Common myeloid progenitor, CD34-positive (primary cell): ENCODE data around the gene IQCH.

Experiments
- CTCF ChIA-PET: fragments of 350-600 bp; sonication (Branson Sonifier 250); formaldehyde crosslinking; loops from one replicate; lab custom pipeline; 2021; ENCODE audit warnings: antibody characterized with exemption; lab: Charles Lee
- POLR2A ChIA-PET: fragments of 350-600 bp; sonication (Branson Sonifier 250); formaldehyde crosslinking; loops from one replicate; lab custom pipeline; 2021; ENCODE audit warnings: antibody characterized with exemption; lab: Charles Lee
- DNase-seq, 3 donors: peaks; one replicate each; pipeline versions ENCODE4 v3.0.0 to v3.0.0-alpha.2; 2013
- H3K27ac ChIP-seq, 2 experiments: 1 replicate in 1 of 2; 2 replicates in 1 of 2; pipeline ENCODE4 v1.7.0; 2013; ENCODE audit warnings: inconsistent platforms in 2 of 2, low read length in 2 of 2, mild to moderate bottlenecking in 2 of 2, low read depth in 1 of 2, moderate library complexity in 1 of 2; ENCODE audit not compliant: severe bottlenecking in 2 of 2, insufficient read depth in 1 of 2, poor library complexity in 1 of 2
- H3K27me3 ChIP-seq, 5 experiments: replicated peaks in 2 of 5; 1 replicate in 3 of 5; 2 replicates in 2 of 5; pipeline versions ENCODE4 v1.6.1 to v1.7.0; 2013; ENCODE audit warnings: low read length in 4 of 5, mild to moderate bottlenecking in 2 of 5, moderate library complexity in 2 of 5, inconsistent platforms in 1 of 5; ENCODE audit not compliant: insufficient read depth in 5 of 5, control insufficient read depth in 4 of 5
- H3K36me3 ChIP-seq, 4 experiments: 1 replicate in 2 of 4; 2 replicates in 2 of 4; pipeline versions ENCODE4 v1.6.1 to v1.7.0; 2013; ENCODE audit warnings: low read length in 3 of 4, control low read depth in 1 of 4, mild to moderate bottlenecking in 1 of 4; ENCODE audit not compliant: control insufficient read depth in 4 of 4, insufficient read depth in 4 of 4
- H3K4me1 ChIP-seq, 4 experiments: 1 replicate in 3 of 4; 2 replicates in 1 of 4; pipeline versions ENCODE4 v1.6.1 to v1.7.1; 2013; ENCODE audit warnings: low read length in 3 of 4, mild to moderate bottlenecking in 3 of 4, control low read depth in 1 of 4, inconsistent platforms in 1 of 4, moderate library complexity in 1 of 4; ENCODE audit not compliant: control insufficient read depth in 4 of 4, insufficient read depth in 4 of 4; ENCODE audit errors: control extremely low read depth in 1 of 4
- H3K4me3 ChIP-seq, 7 experiments: 1 replicate in 4 of 7; 2 replicates in 3 of 7; pipeline versions ENCODE4 v1.5.1 to v1.7.0; 2013; ENCODE audit warnings: mild to moderate bottlenecking in 7 of 7, low read length in 6 of 7, moderate library complexity in 6 of 7, inconsistent platforms in 2 of 7, low read depth in 2 of 7, control low read depth in 1 of 7; ENCODE audit not compliant: insufficient read depth in 4 of 7, control insufficient read depth in 1 of 7; ENCODE audit errors: extremely low read depth in 1 of 7
- H3K9me3 ChIP-seq, 5 experiments: 1 replicate in 4 of 5; 2 replicates in 1 of 5; pipeline versions ENCODE4 v1.6.1 to v1.7.1; 2013; ENCODE audit warnings: low read length in 4 of 5, mild to moderate bottlenecking in 2 of 5, inconsistent platforms in 1 of 5, low read depth in 1 of 5, moderate library complexity in 1 of 5; ENCODE audit not compliant: control insufficient read depth in 4 of 5, insufficient read depth in 2 of 5; ENCODE audit errors: control extremely low read depth in 1 of 5
- WGBS: methylation state at CpG from one replicate; pipeline ENCODE4 v1.1.5; 2013; ENCODE audit not compliant: insufficient coverage; 5-methylcytosine and 5-hydroxymethylcytosine counted together

Gene IQCH

GRCh38 chr15:67296188-67296587, 41.6 kb downstream of the IQCH start:
- 100% methylated on average over 5 of the region's 5 CpGs for WGBS
- POLR2A ChIA-PET: no interaction called here
- Histone ChIP-seq H3K36me3 (no peaks in the 10 kb centered on the region), H3K27ac (no peak overlapping the region), H3K9me3 (peaks cover 0 to under 1% (median 0%) of the 10 kb centered on the region in 5 experiments), H3K4me3 (no peak overlapping the region), H3K27me3 (no peaks in the 10 kb centered on the region), H3K4me1 (no peaks in the 10 kb centered on the region)
- CTCF ChIA-PET: interaction anchor here (2.3 kb wide), 1 partner anchor 8 kb away, joined by 7 read pairs; no protein-coding TSS in a partner anchor
- no peak for DNase-seq

GRCh38 chr15:67296684-67297083, 42.1 kb downstream of the IQCH start:
- H3K27me3 ChIP-seq: no peaks in the 10 kb centered on the region
- no peaks in the 10 kb centered on the region for H3K9me3 ChIP-seq
- no peak for DNase-seq
- no peaks in the 10 kb centered on the region for H3K36me3 ChIP-seq
- WGBS: no CpG with 5 or more reads among the region's 1 CpG
- H3K4me3 ChIP-seq: no peak overlapping the region
- H3K4me1 ChIP-seq: no peaks in the 10 kb centered on the region
- ChIA-PET CTCF (no interaction called here), POLR2A (no interaction called here)
- H3K27ac ChIP-seq: no peak overlapping the region

GRCh38 chr15:67300266-67301025, 45.9 kb downstream of the IQCH start:
- no peaks in the 10 kb centered on the region for H3K9me3 ChIP-seq
- ChIA-PET CTCF (interaction anchor here (0.6 to 1.8 kb wide), 3 partner anchors 12 to 353 kb away, joined by 3 to 7 read pairs (median 3); no protein-coding TSS in a partner anchor), POLR2A (interaction anchor here (0.6 kb wide), 1 partner anchor 112 kb away, joined by 3 read pairs; no protein-coding TSS in a partner anchor)
- no peaks in the 10 kb centered on the region for H3K36me3 ChIP-seq
- H3K27me3 ChIP-seq: no peaks in the 10 kb centered on the region
- H3K4me3 ChIP-seq: no peak overlapping the region
- DNase-seq: no peak
- 100% methylated on average over 1 of the region's 2 CpGs for WGBS
- no peak overlapping the region for H3K27ac ChIP-seq
- H3K4me1 ChIP-seq: no peaks in the 10 kb centered on the region

- Histone ChIP-seq H3K27me3 (no peaks in the 10 kb centered on the region), H3K4me1 (peaks cover 0 to 3% (median 0%) of the 10 kb centered on the region in 4 experiments), H3K36me3 (no peaks in the 10 kb centered on the region), H3K4me3 (no peak overlapping the region), H3K27ac (no peak overlapping the region), H3K9me3 (no peaks in the 10 kb centered on the region)
- WGBS: 70% methylated on average over 1 of the region's 4 CpGs
- peak; percentile 46 to 70 (median 59) for DNase-seq
- ChIA-PET CTCF (interaction anchor here (0.9 to 4.0 kb wide), 11 partner anchors 9 to 359 kb away, joined by 3 to 39 read pairs (median 4); no protein-coding TSS in a partner anchor), POLR2A (interaction anchor here (0.5 to 1.5 kb wide), 3 partner anchors 45 to 387 kb away, joined by 3 read pairs; no protein-coding TSS in a partner anchor)
Measured at GRCh38 chr15:67303490-67304363, 49.1 kb downstream of the IQCH start.

GRCh38 chr15:67304778-67305177, 50.2 kb downstream of the IQCH start:
- POLR2A ChIA-PET: interaction anchor here (0.6 to 1.0 kb wide), 2 partner anchors 44 to 278 kb away, joined by 3 read pairs; no protein-coding TSS in a partner anchor
- DNase-seq: no peak
- no peaks in the 10 kb centered on the region for H3K36me3 ChIP-seq
- H3K4me3 ChIP-seq: no peak overlapping the region
- no peaks in the 10 kb centered on the region for H3K9me3 ChIP-seq
- H3K27ac ChIP-seq: no peak overlapping the region
- CTCF ChIA-PET: interaction anchor here (0.9 to 4.0 kb wide), 8 partner anchors 10 to 364 kb away, joined by 3 to 39 read pairs (median 4); no protein-coding TSS in a partner anchor
- H3K4me1 ChIP-seq: peaks cover 0 to 3% (median 0%) of the 10 kb centered on the region in 4 experiments
- H3K27me3 ChIP-seq: no peaks in the 10 kb centered on the region

- no CpG with 5 or more reads among the region's 1 CpG for WGBS
- ChIA-PET CTCF (interaction anchor here (0.9 to 4.0 kb wide), 4 partner anchors 66 to 383 kb away, joined by 3 to 39 read pairs (median 3); no protein-coding TSS in a partner anchor), POLR2A (interaction anchor here (0.6 kb wide), 1 partner anchor 279 kb away, joined by 3 read pairs; no protein-coding TSS in a partner anchor)
- no peak overlapping the region for H3K27ac ChIP-seq
- H3K4me3 ChIP-seq: no peak overlapping the region
- no peak for DNase-seq
- H3K36me3 ChIP-seq: no peaks in the 10 kb centered on the region
- H3K9me3 ChIP-seq: no peaks in the 10 kb centered on the region
- peaks cover 0 to 3% (median 0%) of the 10 kb centered on the region in 4 experiments for H3K4me1 ChIP-seq
- no peaks in the 10 kb centered on the region for H3K27me3 ChIP-seq
Measured at GRCh38 chr15:67305506-67305905, 50.9 kb downstream of the IQCH start.
